ENCODE measurements around the gene NRSN1.
"Not testable (repeated sequence)": the region's sequence is repeated elsewhere in the genome, so short reads cannot be mapped to it uniquely, and the experiment has no call there.

NRSN1 gene
- 0 reads per million in 4 donors for total RNA-seq

DNA sequence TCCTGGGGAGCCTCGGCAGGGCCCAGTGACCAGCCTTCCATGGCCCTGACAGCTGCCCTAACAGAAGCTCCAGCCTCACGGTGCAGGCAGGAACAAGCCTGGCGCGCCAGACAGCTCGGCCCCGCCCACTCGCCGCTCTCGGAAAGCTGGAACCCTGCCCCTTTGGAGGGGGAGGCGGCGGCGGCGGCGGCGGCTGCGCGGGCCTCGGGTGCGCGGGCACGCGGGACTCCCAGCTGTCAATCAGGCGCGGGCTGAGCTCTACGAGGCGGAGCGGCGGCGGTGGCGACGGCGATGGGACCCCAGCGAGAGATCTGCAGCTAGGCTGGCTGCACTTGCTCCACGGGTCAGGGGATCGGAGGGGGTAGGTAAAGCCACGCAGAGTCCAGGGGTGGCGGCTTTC, at the start of gene NRSN1:
Gene NRSN1, plus strand, starts transcription at position 236 of the 400 bp plus-strand sequence. CDS start 8,113 bp downstream, outside the sequence.
- DNase-seq = no peak

DNA sequence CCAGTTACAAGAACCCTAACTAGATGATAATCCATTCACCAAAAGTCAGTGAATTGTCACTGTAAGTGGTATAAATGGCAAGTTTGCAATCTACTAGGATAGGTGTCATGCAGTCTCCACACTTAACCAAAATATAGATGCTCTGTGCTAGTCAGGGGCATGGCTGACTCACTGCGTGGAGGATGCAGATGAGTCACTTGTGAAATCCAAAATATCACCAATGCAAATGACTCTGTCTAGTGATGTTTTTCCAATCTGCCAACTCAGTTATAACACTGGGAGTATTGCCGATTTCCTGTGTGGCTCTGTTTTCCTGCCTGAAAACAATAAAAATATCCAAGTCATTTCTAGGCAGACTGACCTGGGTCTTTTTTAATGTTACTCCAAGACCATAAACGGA, 47.8 kb upstream of the NRSN1 start:
- no peak for DNase-seq

- DNase-seq = no peak
These were observed 46.9 kb upstream of the NRSN1 start for GRCh38 chr6:24079076-24079475.

- DNase-seq = no peak
These were observed 45.3 kb upstream of the NRSN1 start for GRCh38 chr6:24080711-24081110.

GRCh38 chr6:24089736-24090135, 36.3 kb upstream of the NRSN1 start:
- no peak for DNase-seq

- DNase-seq = no peak
These were observed 33.6 kb upstream of the NRSN1 start for GRCh38 chr6:24092407-24092806.

DNA sequence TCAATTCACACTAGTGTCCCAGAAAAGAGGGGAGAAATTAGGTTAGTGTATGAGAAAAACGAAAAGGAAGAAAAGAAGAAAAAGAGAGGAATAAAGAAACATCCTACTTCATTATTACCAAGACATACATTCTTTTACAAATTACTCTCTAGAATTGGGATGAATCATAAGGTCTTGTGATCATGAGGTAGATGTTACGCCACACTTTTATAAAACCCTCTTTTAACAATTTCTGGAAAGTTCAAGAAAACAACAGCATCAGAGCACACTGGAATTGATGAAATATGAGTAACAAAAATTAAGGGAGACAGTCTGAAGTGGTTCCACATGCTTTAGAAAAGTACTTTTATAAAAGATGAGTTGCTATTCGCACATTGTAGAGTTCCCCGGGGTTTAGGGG, 32.6 kb upstream of the NRSN1 start:
- no peak for DNase-seq

DNA sequence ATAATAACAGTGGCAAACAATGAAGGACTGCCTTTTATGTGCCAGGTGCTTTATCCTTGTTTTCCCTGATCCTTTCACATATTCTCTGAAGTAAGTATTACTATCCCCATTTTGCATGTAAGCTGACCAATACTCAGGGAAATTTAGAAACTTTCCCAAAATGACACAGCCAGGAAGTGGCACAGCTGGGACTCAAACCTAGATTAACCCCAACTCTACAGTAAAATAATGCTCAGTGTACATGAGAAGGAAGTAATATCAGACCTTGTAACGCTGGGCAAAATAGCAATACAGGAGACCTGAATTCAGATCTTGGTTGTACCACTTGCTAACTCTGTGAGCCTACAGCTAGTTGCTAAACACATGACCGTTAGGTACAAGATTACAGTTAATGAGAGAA, 26.8 kb upstream of the NRSN1 start:
- DNase-seq = no peak

GRCh38 chr6:24100024-24100769, 25.8 kb upstream of the NRSN1 start:
- DNase-seq = no peak

DNA sequence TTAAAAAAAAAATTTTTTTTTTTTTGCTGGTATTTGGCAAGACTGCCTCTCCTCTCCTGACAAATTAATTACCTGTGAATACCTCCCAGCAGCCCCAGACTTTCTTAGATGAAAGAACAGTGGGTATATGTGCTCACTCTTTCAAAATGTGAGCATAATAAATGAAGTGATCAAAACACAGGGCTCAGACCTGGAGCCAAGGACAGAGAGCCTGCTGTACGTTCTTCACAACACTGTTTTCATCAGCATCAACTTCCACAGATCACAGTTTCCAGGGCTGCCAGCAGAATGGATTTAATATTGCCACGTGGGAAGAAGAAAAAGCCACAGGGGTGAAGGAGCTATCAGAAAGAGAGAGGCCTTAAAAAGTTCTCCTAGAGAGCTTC, 25.3 kb upstream of the NRSN1 start:
- no peak for DNase-seq

- no peak for DNase-seq
These were observed 20.8 kb upstream of the NRSN1 start for GRCh38 chr6:24105191-24105590.

DNA sequence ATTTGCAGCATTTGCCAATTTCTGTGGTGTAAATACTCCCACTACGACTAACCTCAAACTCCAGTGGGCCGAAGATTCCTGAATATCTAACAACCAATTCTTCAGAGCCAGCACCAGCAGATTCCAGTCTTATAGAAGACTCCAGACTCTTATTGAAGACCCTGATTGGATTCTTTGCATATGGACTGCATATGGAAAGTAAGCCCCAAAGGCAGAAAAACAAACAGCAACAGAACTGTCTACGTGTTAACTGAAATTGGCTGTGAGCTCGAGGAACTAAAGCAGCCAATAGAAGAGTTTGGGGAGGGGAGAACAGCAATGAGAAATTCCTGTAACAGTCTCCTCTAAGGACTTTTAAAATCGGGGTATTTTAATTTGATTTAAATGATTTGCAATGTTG, 19.7 kb upstream of the NRSN1 start:
- DNase-seq = no peak

DNA sequence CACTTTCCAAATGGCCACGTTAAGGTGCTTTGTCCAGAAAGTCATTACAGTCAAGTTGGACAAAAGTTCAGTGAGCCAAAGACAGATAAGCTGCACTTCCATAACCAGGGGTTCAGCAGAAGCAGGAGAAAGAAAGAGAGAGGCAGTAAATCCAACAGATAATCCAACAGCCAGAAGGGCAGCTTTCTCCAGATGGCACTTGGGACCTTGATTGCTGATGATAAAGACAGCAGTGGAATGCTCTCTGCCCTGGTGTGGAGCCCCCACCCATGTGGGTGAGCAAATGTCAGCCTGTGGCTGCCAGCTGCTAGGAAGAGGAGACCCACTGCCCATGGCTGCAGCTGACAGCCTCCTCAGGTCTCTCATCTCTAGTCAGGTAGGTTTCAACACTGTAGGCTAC, 18.7 kb upstream of the NRSN1 start:
- no peak for DNase-seq

DNA sequence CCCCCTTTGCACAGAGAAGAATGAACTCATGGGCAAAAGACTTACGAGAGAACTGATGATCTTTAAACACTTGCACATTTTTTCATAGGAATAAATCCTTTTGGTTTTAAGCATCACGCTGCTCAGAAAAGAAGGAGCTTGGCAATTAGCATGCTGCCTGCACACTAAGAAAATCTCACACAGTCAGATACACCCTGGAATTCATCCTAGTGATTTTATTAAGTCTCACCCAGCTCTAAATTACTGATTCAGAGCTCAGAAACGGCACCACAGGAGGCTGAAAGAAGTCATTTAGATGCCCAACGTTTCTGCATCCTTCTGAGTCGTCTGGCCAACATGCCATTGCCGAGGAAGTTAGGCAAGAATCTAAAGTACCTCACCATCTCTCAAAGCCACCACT, 18.0 kb upstream of the NRSN1 start:
- DNase-seq = no peak

DNA sequence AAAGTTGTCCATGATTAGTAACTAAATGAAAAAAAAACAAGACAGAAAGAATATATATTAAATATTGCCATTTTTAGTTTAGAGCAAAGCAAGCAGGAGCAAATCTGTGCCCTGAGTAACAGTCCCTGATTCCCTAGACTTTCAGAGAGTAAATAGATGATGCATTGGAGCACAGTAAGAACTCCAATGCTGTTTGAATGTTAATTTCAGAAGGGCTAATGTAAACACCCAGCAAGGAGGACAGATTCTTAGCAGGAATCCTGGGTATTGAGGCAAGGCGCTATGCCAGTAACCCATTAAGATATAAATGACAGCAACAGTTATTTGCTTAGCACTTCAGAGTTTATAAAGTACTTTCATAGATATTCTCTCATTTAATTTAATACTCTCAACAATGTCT, 15.6 kb upstream of the NRSN1 start:
- no peak for DNase-seq

DNA sequence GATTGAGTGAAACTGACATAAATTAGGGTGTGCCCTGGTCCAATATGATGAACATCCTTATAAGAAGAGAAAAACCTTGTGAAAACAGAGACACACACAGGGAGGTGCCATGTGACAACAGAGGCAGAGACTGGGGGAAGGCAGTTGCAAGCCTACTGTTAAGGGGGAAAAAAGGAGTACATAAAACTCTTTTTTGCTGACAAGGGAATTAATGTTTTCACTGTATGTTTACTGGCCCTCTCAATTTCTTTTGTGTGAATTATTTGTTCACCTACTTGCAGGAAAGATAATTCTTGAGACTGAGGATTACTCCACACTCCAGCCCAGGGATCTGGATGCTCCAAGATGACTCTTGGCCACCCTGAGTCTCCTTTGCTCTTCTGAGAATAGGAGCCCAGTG, 12.1 kb upstream of the NRSN1 start:
- no peak for DNase-seq

DNA sequence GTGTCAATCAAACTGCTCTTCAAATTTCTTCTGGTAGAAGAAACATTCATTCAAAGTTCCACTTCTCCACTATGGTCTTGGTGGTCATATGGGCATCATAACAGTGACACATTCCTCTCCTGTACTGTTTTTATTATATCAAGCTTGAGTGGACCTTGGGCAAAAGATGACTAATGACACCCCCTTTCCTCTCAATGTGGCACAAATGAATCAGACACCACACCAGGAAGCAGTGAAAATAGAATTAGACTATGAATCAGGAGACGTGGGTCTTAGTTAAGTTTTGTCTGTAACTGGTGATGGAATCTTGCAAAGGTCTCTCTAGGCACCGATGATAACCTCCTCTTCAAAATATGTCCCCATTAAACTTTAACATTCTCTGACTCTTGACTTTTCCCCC, 9.0 kb upstream of the NRSN1 start:
- DNase-seq = no peak

- no peak for DNase-seq
These were observed 3.9 kb upstream of the NRSN1 start for GRCh38 chr6:24122139-24122538.

DNA sequence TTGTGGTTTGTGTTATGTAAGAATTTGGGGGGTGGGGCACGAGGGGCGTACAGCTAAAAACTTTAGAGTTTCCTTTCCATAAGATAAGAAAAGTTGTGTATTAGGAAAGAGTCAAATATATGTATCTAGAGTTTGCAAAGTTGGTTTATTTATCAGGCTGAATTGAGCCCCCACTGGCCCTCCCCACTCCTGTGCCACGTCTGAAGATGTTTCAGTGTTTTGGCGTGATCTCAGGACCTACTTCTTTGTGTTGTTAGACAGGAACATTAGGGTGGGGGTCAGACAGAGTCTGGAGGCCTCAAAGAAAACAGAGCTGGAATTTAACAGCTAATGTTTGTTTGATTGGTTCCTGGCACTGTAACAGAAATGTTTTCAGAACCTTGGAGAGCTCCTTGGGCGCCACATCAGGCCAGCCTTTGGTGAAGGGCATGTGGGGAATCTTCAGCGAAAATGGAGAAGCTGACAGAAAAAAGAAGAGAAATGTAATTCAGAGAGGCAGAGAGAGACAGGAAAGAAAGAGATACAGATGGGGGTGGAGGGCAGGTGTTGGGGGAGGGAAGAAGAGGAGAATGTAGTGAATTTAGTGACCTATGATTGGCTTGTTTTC, 674 bp downstream of the NRSN1 start:
- DNase-seq = peak in 2 of 5 donors; percentile 1 to 5

DNA sequence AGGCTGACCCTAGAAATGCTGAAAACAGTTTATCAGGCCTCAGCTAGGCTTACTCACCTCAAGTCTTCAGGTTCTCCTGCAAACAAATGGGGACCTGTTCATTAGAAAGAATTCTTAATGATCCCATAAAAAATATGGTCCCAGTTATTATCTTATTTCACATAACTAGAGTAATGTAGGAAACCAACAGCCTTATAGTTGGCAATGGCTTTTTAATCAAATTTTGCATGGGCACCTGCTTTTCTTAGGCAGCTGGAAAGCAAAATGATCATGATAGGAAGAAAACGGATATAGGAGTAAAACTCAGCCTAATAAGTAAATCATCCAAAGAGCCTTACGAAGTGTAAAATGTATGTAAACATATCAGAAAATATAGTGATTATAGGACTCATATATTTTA, 1.3 kb downstream of the NRSN1 start:
- no peak for DNase-seq

DNA sequence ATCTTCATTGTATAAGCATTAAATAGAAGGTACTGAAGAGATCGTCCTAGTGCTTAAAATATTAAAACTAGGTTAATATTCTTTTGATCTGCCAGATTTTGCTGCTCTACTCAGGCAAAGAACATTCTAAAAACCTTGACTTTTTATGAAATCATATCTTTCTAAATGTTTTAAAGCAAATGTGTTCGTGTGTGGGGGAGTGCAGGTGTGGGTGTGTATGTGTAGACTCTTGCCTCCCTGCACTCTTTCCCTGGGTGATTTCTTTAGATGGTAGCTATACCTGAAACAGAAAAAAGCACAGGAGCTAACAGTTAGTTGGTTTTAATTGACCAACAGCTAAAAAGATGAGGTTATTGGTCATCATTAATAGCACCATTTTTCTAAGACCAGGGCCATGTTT, 5.7 kb downstream of the NRSN1 start:
- no peak for DNase-seq

DNA sequence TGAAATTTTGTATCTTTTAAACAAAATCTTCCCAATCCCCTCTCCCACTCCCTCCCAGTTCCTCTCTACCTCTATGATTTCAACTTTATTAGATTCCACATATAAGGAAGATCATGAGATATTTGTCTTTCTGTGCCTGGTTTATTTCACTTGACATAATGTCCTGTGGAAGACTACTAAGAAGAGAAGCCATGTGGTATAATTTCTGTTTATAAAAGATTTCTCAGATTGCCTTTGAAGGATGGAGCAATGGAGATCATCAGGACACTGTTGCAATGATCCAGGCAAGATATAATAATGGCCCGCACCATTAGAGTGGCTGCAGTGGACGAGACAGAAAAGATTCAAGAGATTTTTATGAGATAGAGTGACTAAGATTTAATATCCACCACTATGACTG, 13.1 kb downstream of the NRSN1 start:
- DNase-seq = no peak

DNA sequence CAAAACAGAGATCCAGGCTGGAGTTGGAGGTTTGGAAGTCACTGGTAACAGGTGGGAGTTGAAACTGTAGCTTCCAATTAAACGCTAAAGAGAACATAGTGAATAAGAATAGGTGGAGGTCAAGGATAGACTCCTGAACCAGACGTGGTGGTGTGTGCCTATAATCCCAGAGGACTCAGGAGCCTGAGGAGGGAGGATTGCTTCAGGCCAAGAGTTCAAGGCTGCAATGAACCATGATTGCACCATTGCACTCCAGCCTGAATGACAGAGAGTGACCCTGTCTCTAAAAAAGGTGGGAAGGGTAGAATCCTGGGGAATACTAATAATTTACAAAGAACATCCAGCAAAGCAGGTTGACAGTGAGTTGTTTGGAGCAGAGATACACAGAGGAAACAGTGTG, 13.6 kb downstream of the NRSN1 start:
- no peak for DNase-seq

- no peak for DNase-seq
These were observed 14.6 kb downstream of the NRSN1 start for GRCh38 chr6:24140591-24140990.

DNA sequence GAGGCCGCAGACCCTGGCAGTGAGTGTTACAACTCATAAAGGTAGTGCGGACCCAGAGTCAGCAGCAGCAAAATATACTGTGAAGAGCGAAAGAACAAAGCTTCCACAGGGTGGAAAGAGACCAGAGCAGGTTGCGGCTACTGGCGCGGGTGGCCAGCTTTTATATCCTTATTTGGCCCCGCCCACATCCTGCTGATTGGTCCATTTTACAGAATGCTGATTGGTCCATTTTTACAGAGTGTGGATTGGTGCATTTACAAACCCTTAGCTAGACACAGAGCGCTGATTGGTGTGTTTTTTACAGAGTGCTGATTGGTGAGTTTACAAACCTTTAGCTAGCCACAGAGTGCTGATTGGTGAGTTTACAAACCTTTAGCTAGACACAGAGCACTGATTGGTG, 16.7 kb downstream of the NRSN1 start:
- DNase-seq = not testable (repeated sequence)

Measured in T-helper 1 cell (primary cell).